HG02884 (cell line): ENCODE data around the gene SGCA.
A peak's percentile ranks its signal among the peaks of the same experiment; 100 is the strongest.

Source experiments
- ATAC-seq: cut with Tn5 transposase; IDR thresholded peaks from one replicate; pipeline ENCODE4 v1.9.1; 2021; ENCODE audit warnings: mild to moderate bottlenecking, moderate library complexity; ENCODE audit not compliant: unreplicated experiment

Gene SGCA

DNA sequence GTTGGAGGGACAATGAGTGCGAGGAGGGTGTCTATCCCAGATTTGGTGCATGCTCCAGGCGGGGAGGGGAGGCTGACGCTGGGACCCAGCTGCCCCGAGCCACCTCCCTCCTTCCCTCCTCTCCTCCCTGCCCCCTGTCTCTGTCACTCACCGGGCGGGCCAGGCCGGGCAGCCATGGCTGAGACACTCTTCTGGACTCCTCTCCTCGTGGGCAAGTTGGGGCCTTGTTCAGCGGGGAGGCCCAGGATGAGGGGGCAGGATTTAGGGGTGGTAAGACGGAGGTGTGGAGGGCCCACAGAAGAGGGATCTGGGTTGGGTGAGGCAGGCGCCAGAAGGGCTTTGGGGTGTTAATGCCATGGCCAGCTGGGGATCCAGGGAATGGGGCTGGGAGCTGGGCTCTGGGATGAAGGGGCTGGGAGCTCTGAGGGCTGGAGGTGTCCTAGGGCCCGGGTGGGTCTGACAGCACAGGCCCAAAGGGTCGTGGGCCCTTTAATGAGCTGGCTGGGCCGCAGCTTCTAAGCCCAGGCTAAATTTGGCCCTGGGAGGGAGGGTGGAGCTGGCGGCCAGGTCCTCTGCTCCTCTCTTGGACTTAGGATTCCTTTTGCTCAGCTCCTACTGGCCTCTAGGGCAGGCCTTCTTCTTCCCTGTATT is at the start of gene SGCA:
TSS of gene SGCA (plus strand) at position 139 of the 651 bp plus-strand sequence. CDS start at position 175, 36 bp downstream.
- ATAC-seq = no peak

DNA sequence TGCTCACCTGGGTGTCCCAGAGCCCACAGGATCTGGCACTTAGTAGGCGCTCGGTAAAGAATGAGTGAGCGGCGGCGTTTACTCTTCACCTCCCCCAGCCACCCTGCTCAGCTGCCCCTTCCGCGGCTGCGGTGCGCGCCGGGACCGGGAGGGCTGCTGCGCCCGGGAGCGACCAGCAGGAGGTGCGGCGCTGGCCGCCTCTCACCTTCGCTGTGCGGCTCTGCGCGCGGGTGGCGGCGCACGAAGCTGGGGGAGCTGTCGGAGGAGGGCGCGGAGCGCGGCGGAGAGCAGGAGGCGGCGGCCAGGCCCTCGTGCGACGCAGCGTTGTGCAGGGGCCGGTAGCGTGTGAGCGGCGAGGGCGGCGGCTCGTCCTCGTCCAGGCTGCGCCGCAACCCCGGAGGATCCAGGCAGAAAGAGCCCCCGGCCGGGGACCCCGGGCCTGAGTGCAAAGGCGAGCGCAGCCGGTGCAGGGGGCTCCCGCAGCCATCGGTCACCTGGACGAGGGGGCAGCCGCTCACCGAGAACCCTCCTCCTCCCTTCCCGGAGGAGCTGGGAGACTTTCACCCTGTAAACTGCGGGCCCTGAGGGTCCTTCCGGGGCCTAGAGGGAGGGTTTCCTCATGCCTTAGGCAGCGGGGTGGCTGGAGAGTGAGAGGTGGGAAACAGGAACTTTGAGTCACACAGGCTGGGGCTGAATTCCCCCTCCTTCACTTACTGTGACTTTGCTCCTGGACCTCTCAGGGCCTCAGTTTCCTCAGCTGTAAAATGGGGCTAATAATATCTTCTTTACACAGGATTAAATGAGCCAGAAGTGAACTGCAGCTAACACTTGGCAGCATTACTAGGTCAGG is 48.4 kb upstream of the SGCA start:
- ATAC-seq = peak; percentile 50

DNA sequence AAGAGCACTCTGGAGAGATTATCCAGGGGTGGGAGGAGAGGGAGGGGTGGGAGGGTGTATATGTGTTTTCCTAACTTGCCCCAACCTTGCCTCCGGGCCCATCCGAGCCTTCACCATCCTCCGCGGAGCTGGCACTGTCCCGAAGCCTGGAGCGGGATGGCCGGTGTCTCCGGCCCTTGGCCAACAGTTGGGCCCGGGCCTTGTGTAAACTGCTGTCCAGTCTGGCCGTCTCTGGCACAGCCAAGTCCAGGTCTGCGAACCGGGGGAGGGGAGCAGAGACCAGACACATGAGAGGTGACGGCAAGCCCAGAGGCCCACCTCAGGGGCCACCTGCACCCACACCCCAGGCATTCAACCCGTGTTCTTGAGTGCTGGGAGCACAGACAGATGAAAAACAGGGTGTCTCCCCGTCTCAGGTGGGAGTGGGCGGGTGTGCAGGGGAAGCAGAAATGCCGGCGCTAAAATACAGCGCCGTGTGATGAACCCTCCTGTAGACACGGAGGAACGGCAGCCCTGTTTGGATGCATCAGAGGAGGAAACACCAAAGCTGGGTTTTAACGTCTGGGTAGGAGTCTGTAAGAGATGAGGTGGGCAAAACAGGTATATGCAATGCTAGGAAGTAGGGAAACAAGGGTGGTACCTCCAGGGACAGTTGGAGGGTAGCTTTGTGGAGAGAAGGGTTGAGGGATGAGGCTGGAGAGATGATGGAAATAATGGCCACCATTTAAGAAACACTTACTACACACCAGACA is 47.6 kb upstream of the SGCA start:
- ATAC-seq = no peak

DNA sequence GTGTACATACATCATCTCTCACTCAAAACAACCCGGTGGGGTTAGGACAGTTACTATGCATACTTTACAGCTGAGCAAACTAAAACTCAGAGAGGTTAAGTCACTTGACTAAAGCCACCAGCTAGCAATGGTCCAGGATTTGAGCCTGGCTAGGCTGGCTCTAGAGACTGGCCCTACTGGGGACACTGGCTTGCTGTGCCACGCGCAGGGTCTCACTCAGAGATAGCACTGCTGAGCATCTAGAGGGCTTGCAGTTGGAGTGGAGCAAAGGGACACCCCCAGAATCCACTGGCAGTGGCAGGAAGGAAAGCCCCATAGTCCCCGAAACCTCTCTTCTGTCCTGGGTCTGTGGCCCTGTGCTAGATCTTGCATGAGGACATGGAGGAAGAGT is 47.0 kb upstream of the SGCA start:
- no peak for ATAC-seq

DNA sequence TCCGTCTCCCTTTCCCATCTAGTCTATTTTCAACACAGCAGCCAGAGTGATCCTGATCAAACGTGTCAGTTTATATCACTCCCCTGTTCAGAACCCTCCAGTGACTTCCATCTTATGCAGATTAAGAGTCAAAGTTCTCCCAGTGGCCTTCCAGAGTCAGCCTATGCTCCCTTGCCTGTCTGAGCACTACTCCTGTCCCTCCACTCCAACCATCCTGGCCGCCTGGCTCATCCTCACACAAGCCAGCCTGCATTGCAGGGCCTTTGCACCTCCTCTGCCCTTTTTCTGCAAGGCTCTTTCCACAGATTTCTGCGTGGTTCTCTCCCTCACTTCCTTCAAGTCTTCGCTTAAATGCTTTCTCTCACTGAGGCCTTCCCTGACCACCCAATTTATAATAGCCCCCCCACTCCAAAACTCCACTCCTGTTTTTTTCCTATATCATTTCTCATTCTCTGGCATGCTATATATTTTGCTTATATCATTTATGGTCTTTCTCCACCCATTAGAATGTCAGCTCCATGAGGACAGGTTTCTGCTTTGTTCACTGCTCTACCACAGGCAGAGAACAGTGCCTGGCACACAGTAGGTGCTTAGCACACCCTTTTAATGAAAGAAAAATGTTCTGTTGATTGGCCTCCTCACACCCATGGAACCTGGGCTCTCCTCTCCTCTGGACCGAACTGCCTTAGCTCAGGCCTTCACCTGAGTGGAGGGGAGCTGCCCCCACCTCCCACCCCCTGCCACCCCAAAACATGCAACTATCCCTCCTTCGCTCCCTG is 45.1 kb upstream of the SGCA start:
- no peak for ATAC-seq

DNA sequence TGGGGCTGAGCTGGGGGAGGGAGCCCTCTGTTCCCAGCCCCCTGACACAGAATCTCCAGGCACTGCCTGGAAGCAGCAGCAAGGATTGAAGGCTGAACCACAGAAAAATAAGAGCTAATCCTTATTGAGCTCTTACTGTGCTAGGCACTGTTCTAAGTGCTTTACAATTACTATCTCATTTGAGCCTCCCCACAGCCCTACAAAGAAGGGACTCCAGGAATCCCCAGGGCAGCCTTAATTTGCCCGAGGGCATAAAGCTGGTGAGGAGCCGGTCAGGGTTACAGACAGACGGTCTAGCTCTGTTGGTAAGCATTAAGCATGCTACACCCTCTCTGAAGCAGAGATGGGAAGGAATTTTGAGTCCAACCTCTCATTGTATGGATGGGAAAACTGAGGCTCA is 42.9 kb upstream of the SGCA start:
- ATAC-seq = no peak

DNA sequence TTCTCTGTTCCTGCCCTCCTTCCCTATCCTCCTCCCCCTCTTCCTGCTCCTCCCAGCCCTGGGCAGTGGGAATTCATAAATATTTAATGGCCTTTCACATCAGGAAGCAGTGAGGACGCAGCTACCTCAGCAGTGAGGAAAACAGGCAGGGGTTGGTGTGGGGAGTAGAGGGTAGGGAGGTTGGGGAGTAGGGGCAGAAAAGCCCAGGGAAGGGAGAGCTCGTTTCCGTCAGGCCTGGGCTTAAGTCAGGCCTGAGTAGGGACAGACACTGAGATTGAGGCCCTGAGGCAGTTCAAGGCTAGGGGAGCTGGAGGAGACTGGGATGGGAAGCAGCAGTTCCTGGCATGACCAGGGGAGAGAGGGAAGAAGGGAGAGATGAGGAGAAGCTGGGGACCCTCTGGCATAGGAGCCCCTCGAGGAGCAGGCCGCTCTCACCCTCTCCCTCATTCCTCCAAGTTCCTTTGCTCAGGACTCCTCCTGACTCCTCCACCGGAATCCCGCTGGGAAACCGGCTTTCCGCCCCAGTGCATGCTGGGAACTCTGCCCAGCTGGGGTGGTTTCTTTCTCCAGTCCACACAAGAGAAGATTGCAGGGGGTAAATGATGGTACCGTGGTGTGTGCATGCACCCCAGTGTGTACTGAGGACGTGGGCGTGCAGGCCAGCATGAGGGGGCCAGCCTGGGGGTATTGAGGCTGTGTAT is 42.0 kb upstream of the SGCA start:
- ATAC-seq = no peak

DNA sequence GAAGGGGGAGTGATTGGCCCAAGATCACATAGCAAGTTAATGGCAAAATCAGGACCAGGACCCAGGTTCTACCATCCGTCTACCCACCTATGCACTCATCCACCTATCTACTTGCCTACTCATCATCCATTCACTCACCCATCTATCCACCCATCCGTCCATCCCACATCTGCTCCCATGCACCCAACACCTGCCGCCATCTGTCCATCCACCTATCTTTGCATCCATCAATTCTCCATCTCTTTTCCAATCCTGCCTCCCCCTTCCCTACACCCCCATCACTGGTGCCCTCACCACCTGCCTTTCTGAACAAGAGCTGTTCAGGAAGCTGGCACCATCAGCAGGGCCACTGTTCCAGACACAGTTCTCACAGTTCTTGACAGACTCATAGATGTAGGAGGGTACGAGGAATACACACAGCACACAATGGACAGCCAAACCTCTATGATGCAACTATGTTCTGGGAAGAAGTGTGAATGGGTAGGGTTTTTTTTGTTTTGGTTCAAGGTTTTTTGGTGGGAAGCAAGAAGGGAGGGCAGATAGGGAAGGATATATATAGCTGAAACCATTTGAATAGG is 40.3 kb upstream of the SGCA start:
- ATAC-seq = no peak

DNA sequence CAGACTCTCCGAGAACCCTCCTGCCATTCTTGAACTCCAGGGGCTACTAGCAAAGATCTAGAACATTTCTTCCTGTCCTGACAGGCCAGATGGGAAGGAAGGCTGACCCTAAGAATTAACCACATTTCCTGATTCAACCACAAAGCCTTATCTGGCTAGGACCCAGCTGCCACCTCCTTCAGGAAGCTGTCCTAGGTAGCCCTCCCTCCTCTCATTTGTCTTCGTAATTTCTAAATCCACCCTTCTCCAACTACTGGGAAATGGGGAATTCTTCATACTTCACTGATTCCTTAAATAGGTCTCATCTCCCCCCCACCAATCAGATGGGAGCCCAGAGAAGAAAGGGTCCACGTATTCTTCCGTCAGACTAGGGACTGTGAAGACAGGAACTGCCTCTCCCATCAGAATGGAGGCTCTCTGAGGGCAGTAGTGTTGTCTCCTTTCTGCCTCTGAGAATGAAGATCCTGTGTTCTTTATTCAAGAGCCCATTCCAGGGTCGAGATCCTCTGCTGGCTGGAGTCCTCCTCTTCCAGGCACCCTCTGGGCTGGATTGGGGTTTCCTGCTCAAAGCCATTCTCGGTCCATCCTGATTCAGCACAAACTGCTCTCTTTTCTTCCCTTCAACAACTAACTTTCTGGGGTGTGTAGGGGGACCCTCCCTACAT is 38.0 kb upstream of the SGCA start:
- ATAC-seq = no peak

DNA sequence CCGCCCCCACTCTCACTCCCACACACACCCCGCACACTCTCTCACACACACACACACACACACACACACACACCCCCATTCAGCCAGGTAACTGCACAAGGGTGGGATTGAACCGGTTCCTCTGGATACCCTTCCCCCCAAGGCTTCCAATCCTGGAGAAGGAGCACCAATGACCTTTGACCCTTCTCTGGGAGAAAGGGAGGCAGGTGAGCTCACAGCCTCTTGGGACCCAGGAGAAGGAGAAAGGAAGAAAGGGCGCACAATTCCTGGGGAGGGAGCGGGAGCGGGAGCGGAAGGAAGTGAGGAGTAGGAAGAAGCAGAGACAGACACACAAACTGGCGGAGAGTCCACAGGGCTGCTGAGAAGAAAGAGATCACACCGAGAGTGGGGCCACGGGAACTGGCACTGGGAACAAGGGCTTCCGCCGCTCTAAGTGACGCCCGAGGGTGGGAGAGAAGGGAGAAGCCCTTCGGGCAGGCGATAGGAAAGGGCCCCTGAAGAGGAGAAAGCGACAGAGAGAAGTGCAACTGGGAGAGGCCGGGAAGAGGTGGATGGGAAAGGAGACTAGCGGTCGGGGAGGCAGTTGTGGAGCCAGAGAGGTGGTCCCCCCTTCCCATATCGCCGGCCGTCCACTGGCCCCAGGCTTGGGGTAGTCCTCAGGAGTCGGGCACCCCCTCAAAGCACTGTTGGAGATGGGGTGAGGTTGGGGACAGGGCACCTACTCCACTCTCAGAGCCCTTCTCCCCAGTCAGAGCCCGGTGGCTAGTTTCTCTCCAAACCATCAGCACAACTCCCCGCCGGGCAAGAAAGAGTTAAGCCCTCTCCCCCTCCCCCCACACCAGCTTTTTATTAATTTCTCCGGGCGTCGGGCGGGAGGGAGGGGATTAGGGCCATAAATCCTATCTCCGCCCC is 37.1 kb upstream of the SGCA start:
- no peak for ATAC-seq

DNA sequence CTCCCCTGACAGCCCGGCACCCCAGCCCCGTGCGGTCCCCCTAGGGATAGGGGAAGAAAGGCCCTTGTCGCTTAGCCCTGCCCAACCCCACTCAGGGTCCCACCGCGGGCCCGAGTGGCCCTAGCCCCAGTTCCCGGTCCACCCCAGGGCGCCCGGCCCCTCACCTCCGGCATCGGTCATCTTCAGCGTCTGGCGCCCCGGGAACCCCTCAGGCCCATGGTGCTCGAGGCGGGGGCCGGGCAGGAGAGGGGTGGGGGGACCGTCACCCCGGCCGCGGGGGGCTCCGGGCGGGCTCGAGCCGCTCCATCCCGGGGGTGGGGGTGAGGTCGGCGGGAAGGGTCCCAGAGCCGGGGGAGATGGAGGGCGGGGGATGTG is 36.5 kb upstream of the SGCA start:
- ATAC-seq = no peak

DNA sequence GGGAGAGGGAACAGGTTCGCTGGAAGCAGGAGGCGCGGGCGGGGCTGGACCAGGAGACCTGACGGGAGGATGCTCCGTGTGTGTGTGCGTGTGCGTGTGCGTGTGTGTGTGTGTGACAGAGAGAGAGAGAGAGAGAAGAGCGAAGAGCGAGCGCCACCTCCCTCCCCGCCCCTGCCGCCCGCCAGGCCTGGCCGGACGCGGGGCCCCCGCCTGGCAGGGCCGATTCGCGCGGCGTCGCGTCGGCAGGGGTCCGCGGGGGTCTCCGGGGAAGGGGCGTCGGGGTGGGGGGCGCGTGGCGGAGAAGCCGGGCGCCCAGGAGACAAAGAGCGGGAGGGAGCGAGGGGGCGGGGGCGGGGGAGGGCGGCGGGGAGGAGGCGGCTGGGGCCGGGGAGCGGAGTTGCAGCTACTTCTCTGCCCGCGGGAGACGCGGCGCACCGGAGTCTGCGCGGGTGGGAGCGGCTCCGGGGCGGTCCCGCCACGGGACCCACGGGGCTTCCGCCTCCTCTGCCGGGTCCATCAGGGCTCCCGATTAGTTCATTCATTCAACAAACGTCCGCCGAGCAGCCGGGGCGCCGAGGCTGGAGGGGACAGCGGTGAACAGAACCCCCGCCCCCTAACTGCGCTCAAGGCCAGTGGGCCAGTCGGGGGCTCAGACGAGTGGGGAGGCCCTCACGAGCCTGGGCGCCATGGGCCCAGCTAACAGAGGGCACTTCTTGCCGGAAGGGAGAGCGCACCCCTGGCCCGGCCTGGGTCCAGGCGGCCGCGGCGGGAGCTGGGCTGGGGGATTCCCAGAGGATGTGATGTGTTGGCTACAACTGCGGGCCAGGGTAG is 35.9 kb upstream of the SGCA start, which contains the start of gene SAMD14:
TSS of gene SAMD14 (minus strand) at position 433 of the 831 bp plus-strand sequence. CDS start 5,201 bp downstream, outside the sequence.
- ATAC-seq = no peak

DNA sequence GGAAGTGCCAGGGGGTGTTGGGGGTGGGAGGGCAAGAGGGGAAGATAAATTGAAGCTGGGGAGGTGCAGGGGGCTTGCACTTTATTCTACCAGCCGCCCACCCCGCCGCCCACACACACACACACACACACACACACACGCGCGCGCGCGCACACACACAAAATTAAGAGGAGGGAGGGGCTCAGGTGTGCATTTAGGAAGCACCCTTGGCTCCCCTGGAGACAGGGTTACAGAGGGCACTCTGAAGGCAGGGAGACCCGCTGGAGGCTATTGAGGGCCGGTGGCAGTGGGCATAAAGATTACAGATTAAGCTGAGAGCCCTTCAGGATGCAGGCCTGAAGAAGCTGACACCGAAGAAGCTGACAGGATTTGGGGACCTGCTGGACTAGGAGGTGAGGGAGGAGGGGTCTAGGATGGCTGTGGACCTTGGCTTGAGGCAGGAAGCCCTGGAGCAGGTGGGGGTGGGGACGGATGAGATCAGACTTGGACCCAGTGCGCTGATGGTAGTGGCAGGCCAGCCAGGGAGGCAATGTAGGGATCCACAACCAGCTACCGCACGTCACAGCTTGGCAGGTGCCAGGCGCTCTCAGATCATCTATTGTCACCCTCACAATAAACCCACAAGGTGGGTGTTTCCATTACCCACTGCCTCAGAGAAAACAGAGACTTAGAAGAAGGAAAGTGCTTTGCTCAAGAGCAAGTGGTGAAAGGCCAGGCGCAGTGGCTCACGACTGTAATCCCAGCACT is 35.1 kb upstream of the SGCA start:
- ATAC-seq = no peak

DNA sequence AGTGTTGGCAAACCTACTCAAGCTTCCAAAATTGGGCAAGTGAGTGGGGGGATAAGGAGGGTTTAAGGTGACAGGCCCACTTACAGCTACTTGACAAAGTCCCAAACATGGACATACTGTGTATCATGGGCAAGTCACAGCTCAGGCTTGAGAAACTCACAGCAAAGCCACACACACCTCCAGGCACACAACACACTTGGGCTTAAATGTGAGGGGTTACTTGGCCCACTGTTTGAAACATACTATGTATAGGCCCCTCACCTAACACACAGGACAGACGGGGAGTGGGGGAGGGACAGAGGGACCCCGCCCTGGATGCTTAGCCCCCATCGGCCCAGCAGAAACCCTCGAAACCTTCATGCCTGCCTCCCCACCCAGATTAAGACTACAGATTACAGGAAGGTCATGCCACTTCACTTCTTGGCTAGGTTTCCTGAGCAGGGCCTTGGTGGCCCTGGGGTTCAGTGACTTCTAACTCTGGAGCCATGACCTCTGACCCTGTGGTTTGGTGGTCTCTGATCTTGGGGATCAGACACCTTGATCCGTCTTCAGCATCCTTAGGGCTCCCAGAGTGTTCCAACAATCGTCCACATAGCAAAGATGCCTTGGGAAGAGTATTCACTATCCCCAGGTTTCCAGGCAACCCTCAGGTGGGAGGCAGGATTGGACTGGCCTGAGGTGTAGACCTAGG is 33.6 kb upstream of the SGCA start:
- ATAC-seq = no peak

DNA sequence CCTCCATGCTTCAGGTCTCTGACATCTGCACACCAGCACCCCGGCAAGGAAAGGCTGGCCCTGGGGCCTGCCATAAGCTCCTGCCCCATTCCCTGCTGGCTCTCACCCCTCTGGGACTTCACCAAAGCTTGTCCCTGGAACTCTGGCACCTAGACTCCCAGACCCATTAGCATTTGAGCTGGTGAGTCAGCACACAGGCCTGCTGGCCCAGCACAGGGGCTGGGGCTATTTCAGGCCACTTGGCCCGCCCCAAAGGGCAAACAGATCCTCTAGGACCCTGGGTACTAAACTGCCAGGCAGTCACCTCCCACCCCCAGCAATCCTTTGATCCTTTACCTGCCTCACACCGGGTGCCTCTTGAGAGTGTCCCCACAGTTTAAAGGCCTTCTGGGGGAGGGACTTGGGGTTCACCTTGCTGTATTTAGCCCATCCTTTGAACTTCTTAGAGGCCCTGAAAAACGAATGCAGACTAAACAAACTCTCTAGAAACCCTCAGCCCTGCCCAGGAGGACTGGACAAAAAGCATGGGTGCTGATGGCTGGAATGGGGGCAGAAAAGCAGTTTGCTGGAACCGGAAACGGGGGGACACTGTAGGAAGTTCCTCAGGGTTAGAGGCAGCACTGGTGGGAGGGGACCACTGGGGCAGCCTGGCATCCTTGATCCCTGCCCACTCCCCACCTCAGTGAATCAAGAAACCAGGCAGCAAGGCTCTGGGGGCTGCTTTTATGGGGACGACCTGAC is 32.6 kb upstream of the SGCA start:
- ATAC-seq = no peak

DNA sequence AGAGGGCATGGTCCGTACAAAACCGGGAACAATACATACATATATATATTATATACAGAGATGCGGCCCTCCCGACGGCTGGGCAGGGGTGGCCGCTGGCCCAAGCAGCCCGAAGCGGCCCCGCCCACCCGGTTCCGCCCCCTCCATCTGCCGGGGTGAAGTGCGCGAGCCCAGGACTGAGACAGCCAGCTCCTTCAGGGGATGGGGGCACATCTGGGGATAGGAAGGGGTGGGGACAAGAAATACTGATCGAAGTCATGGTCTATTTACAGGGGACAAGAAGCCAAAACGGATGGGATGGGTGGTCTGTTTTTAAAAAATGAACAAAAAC is 32.1 kb upstream of the SGCA start:
- no peak for ATAC-seq
